ENCODE data around the gene NKRF.

- TF ChIP-seq, protein P1, sequence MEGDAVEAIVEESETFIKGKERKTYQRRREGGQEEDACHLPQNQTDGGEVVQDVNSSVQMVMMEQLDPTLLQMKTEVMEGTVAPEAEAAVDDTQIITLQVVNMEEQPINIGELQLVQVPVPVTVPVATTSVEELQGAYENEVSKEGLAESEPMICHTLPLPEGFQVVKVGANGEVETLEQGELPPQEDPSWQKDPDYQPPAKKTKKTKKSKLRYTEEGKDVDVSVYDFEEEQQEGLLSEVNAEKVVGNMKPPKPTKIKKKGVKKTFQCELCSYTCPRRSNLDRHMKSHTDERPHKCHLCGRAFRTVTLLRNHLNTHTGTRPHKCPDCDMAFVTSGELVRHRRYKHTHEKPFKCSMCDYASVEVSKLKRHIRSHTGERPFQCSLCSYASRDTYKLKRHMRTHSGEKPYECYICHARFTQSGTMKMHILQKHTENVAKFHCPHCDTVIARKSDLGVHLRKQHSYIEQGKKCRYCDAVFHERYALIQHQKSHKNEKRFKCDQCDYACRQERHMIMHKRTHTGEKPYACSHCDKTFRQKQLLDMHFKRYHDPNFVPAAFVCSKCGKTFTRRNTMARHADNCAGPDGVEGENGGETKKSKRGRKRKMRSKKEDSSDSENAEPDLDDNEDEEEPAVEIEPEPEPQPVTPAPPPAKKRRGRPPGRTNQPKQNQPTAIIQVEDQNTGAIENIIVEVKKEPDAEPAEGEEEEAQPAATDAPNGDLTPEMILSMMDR (conservative IDR thresholded peaks at IDR 0.05; ENCODE audit: low read depth, low read length), result no peak
- TF ChIP-seq EZH2 (IDR thresholded peaks at IDR 0.05; ENCODE audit: low read length, unreplicated experiment), result no peak
- TF ChIP-seq EZH2phosphoT487 (IDR thresholded peaks at IDR 0.05; ENCODE audit: borderline replicate concordance, low read length), result no peak
Measured at GRCh38 chrX:119635179-119635578, 29.0 kb upstream of the NKRF start.

Data from PC-3 (cell line).